Naive B cell (primary cell): ENCODE results near the gene BFSP1. TPM values are rescaled to one million over a fixed set of nuclear protein-coding genes. Genes with fewer than 3 reads are reported as not detected.

Experiments
- ATAC-seq, 2 donors: fragments of 150-1000 bp; cut with Tn5 transposase; 2 replicates each; pipeline ENCODE4 v1.10.0; 2021; ENCODE audit warnings: low read depth in 2 of 2, mild to moderate bottlenecking in 2 of 2, moderate library complexity in 2 of 2
- DNase-seq: peaks from one replicate; pipeline ENCODE4 v3.0.0; 2022
- H3K27ac Mint-ChIP-seq, 6 donors: one replicate each; pipeline ENCODE4 v1.8.0; 2020 to 2022; ENCODE audit warnings: mild to moderate bottlenecking in 6 of 6, mixed read lengths in 6 of 6, moderate library complexity in 5 of 6, inconsistent platforms in 2 of 6
- H3K27me3 Mint-ChIP-seq, 3 donors: one replicate each; pipeline ENCODE4 v1.8.0; 2021 to 2022; ENCODE audit warnings: mixed read lengths in 3 of 3, mild to moderate bottlenecking in 1 of 3
- H3K36me3 Mint-ChIP-seq, 2 donors: one replicate each; pipeline ENCODE4 v1.8.0; 2020 to 2022; ENCODE audit warnings: mixed read lengths in 2 of 2, inconsistent platforms in 1 of 2, mild to moderate bottlenecking in 1 of 2
- H3K4me1 Mint-ChIP-seq, 3 donors: one replicate each; pipeline ENCODE4 v1.8.0; 2020 to 2022; ENCODE audit warnings: mixed read lengths in 3 of 3, inconsistent platforms in 1 of 3, mild to moderate bottlenecking in 1 of 3, moderate library complexity in 1 of 3
- H3K4me3 Mint-ChIP-seq, 8 donors: one replicate each; pipeline ENCODE4 v1.8.0; 2020 to 2022; ENCODE audit warnings: mild to moderate bottlenecking in 8 of 8, mixed read lengths in 8 of 8, moderate library complexity in 8 of 8, inconsistent platforms in 2 of 8
- H3K9me3 Mint-ChIP-seq, 7 donors: one replicate each; pipeline ENCODE4 v1.8.0; 2020 to 2022; ENCODE audit warnings: mixed read lengths in 7 of 7, mild to moderate bottlenecking in 5 of 7, inconsistent platforms in 2 of 7, moderate library complexity in 1 of 7
- polyA plus RNA-seq, 6 donors: library from polyadenylated mRNA; unstranded; fragments of 300-500 nt; fragmentation: Illumina TruSeq; gene quantifications; one replicate each; pipeline ENCODE4 v1.2.3, GENCODE V29; 2021; ENCODE audit warnings: low read depth in 6 of 6

The BFSP1 gene
- polyA plus RNA-seq, 6 donors from 2014 or later: 0.16 TPM; not detected in 5

- Mint-ChIP-seq H3K4me1 (no peaks in the 10 kb centered on the region), H3K27ac (peak overlapping the region in 1 of 6 donors; percentile 37), H3K27me3 (peaks cover 12 to 24% (median 21%) of the 10 kb centered on the region in 3 donors), H3K36me3 (peaks cover 0 to 7% of the 10 kb centered on the region in 2 donors), H3K4me3 (no peak overlapping the region), H3K9me3 (peaks cover 0 to 6% (median 0%) of the 10 kb centered on the region in 7 donors)
- ATAC-seq (no peak), DNase-seq (no peak)
Measured at GRCh38 chr20:17470973-17471372, 60.2 kb downstream of the BFSP1 start.

GRCh38 chr20:17470521-17470920 is 60.7 kb downstream of the BFSP1 start:
- Mint-ChIP-seq H3K9me3 (peaks cover 0 to 6% (median 0%) of the 10 kb centered on the region in 7 donors), H3K36me3 (peaks cover 0 to 7% of the 10 kb centered on the region in 2 donors), H3K4me1 (no peaks in the 10 kb centered on the region), H3K4me3 (no peak overlapping the region), H3K27ac (no peak overlapping the region), H3K27me3 (peaks cover 13 to 28% (median 23%) of the 10 kb centered on the region in 3 donors)
- DNase-seq (no peak), ATAC-seq (no peak)

GRCh38 chr20:17469246-17470030 is 61.7 kb downstream of the BFSP1 start:
- ATAC-seq (no peak), DNase-seq (no peak)
- Mint-ChIP-seq H3K36me3 (peaks cover 0 to 3% of the 10 kb centered on the region in 2 donors), H3K4me3 (no peak overlapping the region), H3K4me1 (no peaks in the 10 kb centered on the region), H3K9me3 (peaks cover 0 to 3% (median 1%) of the 10 kb centered on the region in 7 donors), H3K27ac (no peak overlapping the region), H3K27me3 (peaks cover 18 to 23% (median 22%) of the 10 kb centered on the region in 3 donors)

- Mint-ChIP-seq H3K4me1 (no peaks in the 10 kb centered on the region), H3K27ac (peak overlapping the region in 1 of 6 donors; percentile 3), H3K4me3 (peak overlapping the region in 1 of 8 donors; percentile 29), H3K36me3 (no peaks in the 10 kb centered on the region), H3K9me3 (peaks cover 0 to 2% (median 0%) of the 10 kb centered on the region in 7 donors), H3K27me3 (peaks cover 18 to 23% (median 21%) of the 10 kb centered on the region in 3 donors)
- ATAC-seq (no peak), DNase-seq (no peak)
Measured at GRCh38 chr20:17468073-17468840, 62.9 kb downstream of the BFSP1 start.

GRCh38 chr20:17467120-17467655 is 64.0 kb downstream of the BFSP1 start:
- no peak overlapping the region for H3K4me3 Mint-ChIP-seq
- DNase-seq (no peak), ATAC-seq (no peak)
- no peaks in the 10 kb centered on the region for H3K36me3 Mint-ChIP-seq
- H3K27ac Mint-ChIP-seq: no peak overlapping the region
- H3K4me1 Mint-ChIP-seq: no peaks in the 10 kb centered on the region
- peaks cover 26 to 27% (median 27%) of the 10 kb centered on the region in 3 donors for H3K27me3 Mint-ChIP-seq
- H3K9me3 Mint-ChIP-seq: peaks cover 0 to 2% (median 0%) of the 10 kb centered on the region in 7 donors

- no peaks in the 10 kb centered on the region for H3K4me1 Mint-ChIP-seq
- no peak for DNase-seq
- no peak for ATAC-seq
- peaks cover 27% of the 10 kb centered on the region in 3 donors for H3K27me3 Mint-ChIP-seq
- no peaks in the 10 kb centered on the region for H3K36me3 Mint-ChIP-seq
- no peak overlapping the region for H3K27ac Mint-ChIP-seq
- H3K9me3 Mint-ChIP-seq: peaks cover 0 to 2% (median 0%) of the 10 kb centered on the region in 7 donors
- H3K4me3 Mint-ChIP-seq: no peak overlapping the region
Measured at GRCh38 chr20:17466641-17467040, 64.5 kb downstream of the BFSP1 start.

GRCh38 chr20:17465236-17465635 is 65.9 kb downstream of the BFSP1 start:
- Mint-ChIP-seq H3K4me1 (no peaks in the 10 kb centered on the region), H3K27ac (no peak overlapping the region), H3K4me3 (no peak overlapping the region), H3K36me3 (no peaks in the 10 kb centered on the region), H3K9me3 (peaks cover 0 to 5% (median 3%) of the 10 kb centered on the region in 7 donors), H3K27me3 (peaks cover 27% of the 10 kb centered on the region in 3 donors)
- ATAC-seq: no peak
- DNase-seq: no peak

GRCh38 chr20:17463711-17464110 is 67.5 kb downstream of the BFSP1 start:
- peaks cover 23 to 27% (median 27%) of the 10 kb centered on the region in 3 donors for H3K27me3 Mint-ChIP-seq
- H3K9me3 Mint-ChIP-seq: peaks cover 0 to 10% (median 6%) of the 10 kb centered on the region in 7 donors
- no peak for DNase-seq
- H3K4me3 Mint-ChIP-seq: no peak overlapping the region
- no peak for ATAC-seq
- no peak overlapping the region for H3K27ac Mint-ChIP-seq
- H3K36me3 Mint-ChIP-seq: no peaks in the 10 kb centered on the region
- H3K4me1 Mint-ChIP-seq: no peaks in the 10 kb centered on the region

GRCh38 chr20:17461941-17462340 is 69.2 kb downstream of the BFSP1 start:
- DNase-seq (no peak), ATAC-seq (no peak)
- Mint-ChIP-seq H3K27ac (no peak overlapping the region), H3K27me3 (peaks cover 25 to 35% (median 27%) of the 10 kb centered on the region in 3 donors), H3K36me3 (no peaks in the 10 kb centered on the region), H3K9me3 (peaks cover 0 to 10% (median 6%) of the 10 kb centered on the region in 7 donors), H3K4me1 (no peaks in the 10 kb centered on the region), H3K4me3 (no peak overlapping the region)

GRCh38 chr20:17460119-17460518 is 71.1 kb downstream of the BFSP1 start:
- H3K9me3 Mint-ChIP-seq: peaks cover 0 to 10% (median 5%) of the 10 kb centered on the region in 7 donors
- peak overlapping the region in 1 of 6 donors; percentile 47 for H3K27ac Mint-ChIP-seq
- H3K4me1 Mint-ChIP-seq: no peaks in the 10 kb centered on the region
- no peaks in the 10 kb centered on the region for H3K36me3 Mint-ChIP-seq
- no peak for DNase-seq
- no peak overlapping the region for H3K4me3 Mint-ChIP-seq
- ATAC-seq: peak in 1 of 2 donors; percentile 37
- peaks cover 19 to 44% (median 25%) of the 10 kb centered on the region in 3 donors for H3K27me3 Mint-ChIP-seq

- Mint-ChIP-seq H3K27me3 (peaks cover 10 to 45% (median 38%) of the 10 kb centered on the region in 3 donors), H3K4me3 (no peak overlapping the region), H3K4me1 (no peaks in the 10 kb centered on the region), H3K9me3 (peaks cover 0 to 10% (median 4%) of the 10 kb centered on the region in 7 donors), H3K27ac (no peak overlapping the region), H3K36me3 (no peaks in the 10 kb centered on the region)
- DNase-seq (no peak), ATAC-seq (no peak)
Measured at GRCh38 chr20:17457588-17458190, 73.5 kb downstream of the BFSP1 start.

GRCh38 chr20:17457079-17457478 is 74.1 kb downstream of the BFSP1 start:
- H3K27me3 Mint-ChIP-seq: peaks cover 16 to 41% (median 32%) of the 10 kb centered on the region in 3 donors
- no peaks in the 10 kb centered on the region for H3K36me3 Mint-ChIP-seq
- DNase-seq (no peak), ATAC-seq (no peak)
- H3K4me1 Mint-ChIP-seq: no peaks in the 10 kb centered on the region
- peaks cover 0 to 10% (median 4%) of the 10 kb centered on the region in 7 donors for H3K9me3 Mint-ChIP-seq
- H3K27ac Mint-ChIP-seq: no peak overlapping the region
- no peak overlapping the region for H3K4me3 Mint-ChIP-seq

GRCh38 chr20:17456279-17456678 is 74.9 kb downstream of the BFSP1 start:
- Mint-ChIP-seq H3K36me3 (no peaks in the 10 kb centered on the region), H3K9me3 (peaks cover 0 to 10% (median 4%) of the 10 kb centered on the region in 7 donors), H3K4me3 (no peak overlapping the region), H3K4me1 (no peaks in the 10 kb centered on the region), H3K27me3 (peaks cover 16 to 44% (median 38%) of the 10 kb centered on the region in 3 donors), H3K27ac (no peak overlapping the region)
- ATAC-seq (no peak), DNase-seq (no peak)
